Liver (tissue), 9 donors: ENCODE data around the gene C1QL3. TPM values are rescaled to one million over a fixed set of nuclear protein-coding genes. Genes with fewer than 3 reads are reported as not detected.

Experiments
- DNase-seq: peaks from one replicate; pipeline ENCODE4 v3.0.0-alpha.2; 2017; ENCODE audit warnings: low spot score
- H3K27ac ChIP-seq, 2 donors: one replicate each; pipeline ENCODE4 v1.7.0; 2013; ENCODE audit warnings: inconsistent platforms in 2 of 2, low read length in 2 of 2, control low read depth in 1 of 2, low read depth in 1 of 2, mild to moderate bottlenecking in 1 of 2
- H3K27me3 ChIP-seq, 4 donors: one replicate each; pipeline versions ENCODE4 v1.6.1 to v1.7.0; 2013; ENCODE audit warnings: low read length in 3 of 4, inconsistent platforms in 1 of 4, mild to moderate bottlenecking in 1 of 4, moderate library complexity in 1 of 4; ENCODE audit not compliant: control insufficient read depth in 4 of 4, insufficient read depth in 4 of 4
- H3K36me3 ChIP-seq, 4 donors: one replicate each; pipeline versions ENCODE4 v1.6.1 to v1.7.0; 2013; ENCODE audit warnings: low read length in 3 of 4, mild to moderate bottlenecking in 3 of 4, low read depth in 1 of 4, moderate library complexity in 1 of 4; ENCODE audit not compliant: control insufficient read depth in 4 of 4, insufficient read depth in 3 of 4
- H3K4me1 ChIP-seq, 4 donors: one replicate each; pipeline versions ENCODE4 v1.6.1 to v1.7.0; 2013; ENCODE audit warnings: low read length in 3 of 4, mild to moderate bottlenecking in 3 of 4, moderate library complexity in 1 of 4; ENCODE audit not compliant: control insufficient read depth in 4 of 4, insufficient read depth in 4 of 4
- H3K4me3 ChIP-seq, 3 donors: one replicate each; pipeline versions ENCODE4 v1.6.1 to v1.7.0; 2013; ENCODE audit warnings: low read length in 3 of 3, control low read depth in 1 of 3, low read depth in 1 of 3, mild to moderate bottlenecking in 1 of 3
- H3K9ac ChIP-seq, 2 donors: one replicate each; pipeline ENCODE4 v1.7.0; 2013; ENCODE audit warnings: low read length in 2 of 2, mild to moderate bottlenecking in 2 of 2, moderate library complexity in 2 of 2, control low read depth in 1 of 2, low read depth in 1 of 2
- H3K9me3 ChIP-seq, 4 donors: one replicate each; pipeline versions ENCODE4 v1.6.1 to v1.7.0; 2013; ENCODE audit warnings: low read length in 3 of 4; ENCODE audit not compliant: control insufficient read depth in 4 of 4
- ATF3 ChIP-seq: IDR thresholded peaks from 2 replicates; pipeline ENCODE4 v1.6.1; 2016; ENCODE audit warnings: antibody characterized with exemption
- CTCF ChIP-seq: fragments of 150-350 bp; IDR thresholded peaks from 2 replicates; pipeline ENCODE4 v1.5.1; 2017; ENCODE audit warnings: improper control_type of control experiment, low read depth, low read length; ENCODE audit not compliant: missing input control
- EGR1 ChIP-seq, 2 donors: IDR thresholded peaks; 2 replicates each; pipeline ENCODE4 v1.6.1; 2016 to 2018; ENCODE audit warnings: antibody characterized with exemption in 2 of 2, low read depth in 2 of 2
- FOXA1 ChIP-seq: IDR thresholded peaks from 2 replicates; pipeline ENCODE4 v1.6.1; 2016; ENCODE audit warnings: antibody characterized with exemption
- GABPA ChIP-seq, 2 donors: IDR thresholded peaks in 1 of 2; conservative IDR thresholded peaks in 1 of 2; 2 replicates each; pipeline ENCODE4 v1.6.1; 2016; ENCODE audit warnings: antibody characterized with exemption in 2 of 2, mild to moderate bottlenecking in 1 of 2, moderate library complexity in 1 of 2
- HNF4A ChIP-seq, 2 donors: conservative IDR thresholded peaks; 2 replicates each; pipeline ENCODE4 v1.6.1; 2016; ENCODE audit warnings: antibody characterized with exemption in 2 of 2, mild to moderate bottlenecking in 2 of 2
- HNF4G ChIP-seq: IDR thresholded peaks from 2 replicates; pipeline ENCODE4 v1.6.1; 2016; ENCODE audit warnings: antibody characterized with exemption
- JUND ChIP-seq, 2 donors: IDR thresholded peaks; 2 replicates each; pipeline ENCODE4 v1.6.1; 2016; ENCODE audit warnings: antibody characterized with exemption in 2 of 2
- MAX ChIP-seq: IDR thresholded peaks from 2 replicates; pipeline ENCODE4 v1.6.1; 2016; ENCODE audit warnings: antibody characterized with exemption
- NR2F2 ChIP-seq: IDR thresholded peaks from 2 replicates; pipeline ENCODE4 v1.6.1; 2016; ENCODE audit warnings: antibody characterized with exemption
- RAD21 ChIP-seq, 2 donors: IDR thresholded peaks; 2 replicates each; pipeline ENCODE4 v1.6.1; 2016; ENCODE audit warnings: antibody characterized with exemption in 2 of 2, mild to moderate bottlenecking in 2 of 2
- REST ChIP-seq: IDR thresholded peaks from 2 replicates; pipeline ENCODE4 v1.6.1; 2016; ENCODE audit warnings: antibody characterized with exemption, mild to moderate bottlenecking
- RXRA ChIP-seq, 2 donors: IDR thresholded peaks; 2 replicates each; pipeline ENCODE4 v1.6.1; 2017 to 2018; ENCODE audit warnings: antibody characterized with exemption in 2 of 2, mild to moderate bottlenecking in 1 of 2
- SP1 ChIP-seq: IDR thresholded peaks from 2 replicates; pipeline ENCODE4 v1.6.1; 2018; ENCODE audit warnings: antibody characterized with exemption, mild to moderate bottlenecking
- TAF1 ChIP-seq: conservative IDR thresholded peaks from 2 replicates; pipeline ENCODE4 v1.6.1; 2016; ENCODE audit warnings: antibody characterized with exemption, mild to moderate bottlenecking
- WGBS: extraction: QIAGEN DNeasy Blood & Tissue Kit; methylation state at CpG from one replicate; pipeline ENCODE4 v1.1.7; 2013; 5-methylcytosine and 5-hydroxymethylcytosine counted together
- polyA plus RNA-seq, 2 donors: library from polyadenylated mRNA; stranded (reverse) in 1 of 2; unstranded in 1 of 2; fragments of 200-250 nt in 1 of 2; fragments of >200 nt in 1 of 2; fragmentation: Nextera tagmentation in 1 of 2; extraction: Ambion mirVana in 1 of 2; gene quantifications; one replicate each; pipeline versions ENCODE4 v1.2.1 to v1.2.3, GENCODE V29; 2013 to 2015
- total RNA-seq, 2 donors: library from RNA; depleted of rRNA; stranded (reverse); fragments of >200 nt; gene quantifications; one replicate each; pipeline ENCODE4 v1.2.3, GENCODE V29; 2014
- donor health status: healthy.
- donor health status: healthy.
- donor health status: healthy.
- donor health status: healthy.
- donor health status: healthy.

Gene C1QL3
- total and polyA plus RNA-seq, 4 donors, result 0.99 TPM; not detected in 3

GRCh38 chr10:16493884-16494536 is 27.7 kb downstream of the C1QL3 start (continued):
- TF ChIP-seq MAX, result no peak
- no peak for TF ChIP-seq ATF3

- Histone ChIP-seq H3K9ac (no peak overlapping the region), H3K9me3 (no peaks in the 10 kb centered on the region), H3K4me3 (no peak overlapping the region), H3K36me3 (peaks cover 0 to 4% (median 3%) of the 10 kb centered on the region in 4 donors), H3K27ac (no peak overlapping the region), H3K4me1 (no peaks in the 10 kb centered on the region), H3K27me3 (no peaks in the 10 kb centered on the region)
- WGBS, result 53% methylated on average over 2 of the region's 2 CpGs
- TF ChIP-seq RAD21 (IDR thresholded peaks at IDR 0.05) (no peak), ATF3 (no peak), MAX (no peak), HNF4A (conservative IDR thresholded peaks at IDR 0.05) (no peak), FOXA1 (no peak), NR2F2 (no peak), JUND (IDR thresholded peaks at IDR 0.05) (no peak), GABPA (IDR thresholded peaks at IDR 0.05 in 1 of 2, conservative IDR thresholded peaks at IDR 0.05 in 1 of 2) (no peak), HNF4G (no peak), EGR1 (IDR thresholded peaks at IDR 0.05; ENCODE audit: low read depth in 2 of 2) (no peak), TAF1 (no peak), REST (no peak), RXRA (IDR thresholded peaks at IDR 0.05) (no peak), SP1 (no peak)
- DNase-seq, result no peak
Measured at GRCh38 chr10:16491933-16492332, 29.7 kb downstream of the C1QL3 start.

GRCh38 chr10:16490511-16490910 is 31.2 kb downstream of the C1QL3 start:
- DNase-seq, result no peak
- no peak overlapping the region for H3K27ac ChIP-seq
- H3K27me3 ChIP-seq, result no peaks in the 10 kb centered on the region
- no peak overlapping the region for H3K4me3 ChIP-seq
- H3K9ac ChIP-seq, result no peak overlapping the region
- 97% methylated on average over 3 of the region's 3 CpGs for WGBS
- no peak for TF ChIP-seq RXRA (IDR thresholded peaks at IDR 0.05)
- TF ChIP-seq JUND (IDR thresholded peaks at IDR 0.05), result no peak
- no peak for TF ChIP-seq CTCF
- TF ChIP-seq SP1, result no peak
- TF ChIP-seq MAX, result no peak
- TF ChIP-seq EGR1 (IDR thresholded peaks at IDR 0.05; ENCODE audit: low read depth in 2 of 2), result no peak
- TF ChIP-seq HNF4A (conservative IDR thresholded peaks at IDR 0.05), result no peak
- TF ChIP-seq ATF3, result no peak
- no peak for TF ChIP-seq HNF4G
- TF ChIP-seq FOXA1, result no peak
- TF ChIP-seq GABPA (IDR thresholded peaks at IDR 0.05 in 1 of 2, conservative IDR thresholded peaks at IDR 0.05 in 1 of 2), result no peak
- H3K9me3 ChIP-seq, result no peaks in the 10 kb centered on the region
- peaks cover 0 to 7% (median 4%) of the 10 kb centered on the region in 4 donors for H3K36me3 ChIP-seq
- H3K4me1 ChIP-seq, result no peaks in the 10 kb centered on the region
